ENCODE data around the gene PTPRM. TPM values are rescaled to one million over a fixed set of nuclear protein-coding genes. Genes with fewer than 3 reads are reported as not detected.

Gene PTPRM
- total and polyA plus RNA-seq, 7 donors, result 3.9 to 151 (median 62.8) TPM

DNA sequence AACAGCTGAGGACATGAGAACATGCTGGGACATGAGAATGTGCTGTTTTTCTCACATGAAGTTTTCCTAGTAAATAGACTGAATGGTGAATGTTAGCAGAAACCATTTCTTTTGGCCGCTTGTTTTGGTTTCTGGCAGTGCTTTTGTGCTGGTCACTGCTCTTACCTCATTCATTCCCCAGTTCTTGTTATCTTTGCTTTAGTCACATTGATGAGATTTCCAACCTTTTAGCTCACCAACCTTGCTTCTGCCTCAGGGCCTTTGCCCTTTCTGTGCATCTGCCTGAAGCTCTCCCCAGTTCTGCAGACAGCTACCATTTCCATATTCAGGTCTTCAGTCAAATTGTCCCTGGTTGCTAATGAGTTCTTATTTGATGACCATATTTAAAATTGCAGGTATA lies 91.6 kb downstream of the PTPRM start:
- DNase-seq, result no peak
- H3K4me3 ChIP-seq, result no peak overlapping the region

DNA sequence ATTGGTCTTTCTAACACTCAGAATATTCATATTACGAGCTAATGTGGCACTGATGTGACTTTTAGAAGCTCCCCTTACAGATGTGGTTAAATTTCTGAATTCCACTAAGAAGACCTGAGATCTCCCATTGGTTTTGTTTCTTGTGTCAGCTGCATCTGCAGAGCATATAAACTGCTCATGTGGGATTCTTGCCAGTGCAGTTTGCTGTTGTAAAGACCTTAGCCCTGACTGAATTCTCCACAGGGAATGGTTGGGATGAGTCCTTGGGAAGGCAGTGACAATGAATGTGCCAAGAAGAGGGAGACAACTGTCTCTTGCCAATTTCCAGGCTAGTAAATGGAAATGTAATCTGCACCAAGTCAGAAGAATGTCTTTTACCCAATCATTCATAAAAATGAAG lies 94.1 kb downstream of the PTPRM start:
- intact Hi-C loops (cut with DNase I), result no loop called here
- Histone ChIP-seq H3K27me3 (no peaks in the 10 kb centered on the region), H3K4me1 (peaks cover 0 to 13% (median 5%) of the 10 kb centered on the region in 4 donors), H3K36me3 (no peaks in the 10 kb centered on the region), H3K4me3 (no peak overlapping the region), H3K27ac (no peak overlapping the region), H3K9me3 (no peaks in the 10 kb centered on the region)
- TF ChIP-seq EP300 (IDR thresholded peaks at IDR 0.05) (no peak), POLR2A (IDR thresholded peaks at IDR 0.05) (no peak), POLR2AphosphoS5 (IDR thresholded peaks at IDR 0.05) (no peak)
- TF ChIP-seq, protein P1, sequence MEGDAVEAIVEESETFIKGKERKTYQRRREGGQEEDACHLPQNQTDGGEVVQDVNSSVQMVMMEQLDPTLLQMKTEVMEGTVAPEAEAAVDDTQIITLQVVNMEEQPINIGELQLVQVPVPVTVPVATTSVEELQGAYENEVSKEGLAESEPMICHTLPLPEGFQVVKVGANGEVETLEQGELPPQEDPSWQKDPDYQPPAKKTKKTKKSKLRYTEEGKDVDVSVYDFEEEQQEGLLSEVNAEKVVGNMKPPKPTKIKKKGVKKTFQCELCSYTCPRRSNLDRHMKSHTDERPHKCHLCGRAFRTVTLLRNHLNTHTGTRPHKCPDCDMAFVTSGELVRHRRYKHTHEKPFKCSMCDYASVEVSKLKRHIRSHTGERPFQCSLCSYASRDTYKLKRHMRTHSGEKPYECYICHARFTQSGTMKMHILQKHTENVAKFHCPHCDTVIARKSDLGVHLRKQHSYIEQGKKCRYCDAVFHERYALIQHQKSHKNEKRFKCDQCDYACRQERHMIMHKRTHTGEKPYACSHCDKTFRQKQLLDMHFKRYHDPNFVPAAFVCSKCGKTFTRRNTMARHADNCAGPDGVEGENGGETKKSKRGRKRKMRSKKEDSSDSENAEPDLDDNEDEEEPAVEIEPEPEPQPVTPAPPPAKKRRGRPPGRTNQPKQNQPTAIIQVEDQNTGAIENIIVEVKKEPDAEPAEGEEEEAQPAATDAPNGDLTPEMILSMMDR (IDR thresholded peaks at IDR 0.05), result no peak
- 69 to 82% methylated on average over 1 of the region's 1 CpG for WGBS, 2 donors
- no peak for DNase-seq

More for the DNA sequence above, 91.6 kb downstream of the PTPRM start:
- Histone ChIP-seq H3K27ac (no peak overlapping the region), H3K4me1 (peaks cover 0 to 13% (median 5%) of the 10 kb centered on the region in 4 donors), H3K36me3 (no peaks in the 10 kb centered on the region), H3K27me3 (no peaks in the 10 kb centered on the region), H3K9me3 (no peaks in the 10 kb centered on the region)
- WGBS, 2 donors, result 87 to 93% methylated on average over 1 of the region's 1 CpG
- TF ChIP-seq, protein P1 (IDR thresholded peaks at IDR 0.05), result no peak
- intact Hi-C loops (cut with DNase I), result no loop called here

DNA sequence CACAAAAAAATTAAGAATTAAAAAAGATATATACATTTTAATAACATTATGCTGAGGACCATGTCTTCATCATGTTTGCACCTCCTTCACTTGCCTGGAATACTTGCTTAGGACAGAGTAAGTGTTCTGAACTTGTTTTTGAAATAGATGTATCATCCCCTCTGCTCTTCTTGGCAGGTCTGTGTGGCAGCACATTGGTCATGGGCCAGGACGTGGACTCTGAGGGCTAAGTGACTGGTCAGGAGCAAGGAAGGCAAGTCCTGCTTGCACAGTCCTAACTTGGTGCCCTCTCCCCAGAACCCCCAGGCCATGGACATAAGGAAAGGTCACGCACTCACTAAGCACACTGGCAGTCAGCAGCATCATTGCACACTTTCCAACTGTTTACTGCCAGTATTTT lies 95.8 kb downstream of the PTPRM start:
- intact Hi-C loops (cut with DNase I), result no loop called here
- no peaks in the 10 kb centered on the region for H3K27me3 ChIP-seq
- no peak overlapping the region for H3K4me3 ChIP-seq
- no peaks in the 10 kb centered on the region for H3K36me3 ChIP-seq
- no peaks in the 10 kb centered on the region for H3K4me1 ChIP-seq
- 84 to 85% methylated on average over 2 of the region's 2 CpGs for WGBS, 2 donors
- no peak for DNase-seq
- no peak for TF ChIP-seq EP300 (IDR thresholded peaks at IDR 0.05)
- TF ChIP-seq, protein P1 (IDR thresholded peaks at IDR 0.05), result no peak
- TF ChIP-seq POLR2A (IDR thresholded peaks at IDR 0.05), result no peak
- TF ChIP-seq POLR2AphosphoS5 (IDR thresholded peaks at IDR 0.05), result no peak
- no peak overlapping the region for H3K27ac ChIP-seq
- H3K9me3 ChIP-seq, result no peaks in the 10 kb centered on the region

DNA sequence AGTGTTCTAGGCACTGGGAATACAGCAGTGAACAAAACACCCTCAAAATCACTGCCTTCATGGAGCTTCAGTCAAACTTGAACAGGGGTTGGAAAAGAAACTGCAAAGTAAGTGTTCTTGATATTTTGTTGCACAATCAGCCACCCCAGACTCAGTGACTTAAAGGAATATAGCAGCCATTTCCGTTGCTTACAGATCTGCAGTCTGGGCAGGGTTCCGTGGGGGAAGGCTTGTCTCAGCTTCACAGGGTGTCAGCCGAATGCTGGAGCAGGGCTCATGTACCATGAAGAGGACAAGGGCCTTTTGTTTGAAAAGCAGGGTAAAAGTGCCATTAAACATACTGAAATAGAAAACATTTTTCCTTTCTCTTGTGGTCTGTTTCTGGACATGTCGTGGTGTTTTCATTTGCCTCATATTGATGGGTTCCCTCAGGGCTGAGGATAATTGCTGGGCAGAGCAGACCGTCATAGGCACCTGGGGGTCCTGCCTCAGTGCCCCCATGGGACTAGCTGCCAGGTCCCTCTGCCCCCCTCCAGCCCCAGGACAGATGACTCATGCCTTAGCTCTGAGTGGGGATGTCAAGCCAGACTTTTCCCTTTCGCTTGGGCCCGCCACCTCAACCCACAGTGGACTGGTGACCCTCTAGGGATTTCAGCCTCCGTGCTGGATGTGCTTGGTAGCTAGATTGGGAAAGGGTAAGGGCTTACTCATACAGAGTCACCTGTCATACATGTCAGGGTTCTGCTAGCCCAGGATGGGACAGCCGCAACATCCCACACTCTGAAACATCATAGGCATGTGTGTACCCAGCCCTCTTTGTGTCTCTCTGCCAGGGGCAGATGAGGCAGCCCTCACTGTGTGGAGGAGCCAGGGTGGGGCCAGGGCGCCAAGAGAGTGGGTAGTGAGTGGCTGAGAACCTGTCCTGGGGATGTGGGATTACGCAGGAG lies 96.5 kb downstream of the PTPRM start:
- no peaks in the 10 kb centered on the region for H3K36me3 ChIP-seq
- no peak overlapping the region for H3K27ac ChIP-seq
- no peak for DNase-seq
- no peaks in the 10 kb centered on the region for H3K4me1 ChIP-seq
- intact Hi-C loops (cut with DNase I), result no loop called here
- no peak overlapping the region for H3K4me3 ChIP-seq
- WGBS, 2 donors, result 87 to 88% methylated on average over 11 of the region's 11 CpGs
- no peak for TF ChIP-seq POLR2AphosphoS5 (IDR thresholded peaks at IDR 0.05)
- no peak for TF ChIP-seq EP300 (IDR thresholded peaks at IDR 0.05)
- TF ChIP-seq POLR2A (IDR thresholded peaks at IDR 0.05), result no peak
- TF ChIP-seq, protein P1 (IDR thresholded peaks at IDR 0.05), result no peak
- H3K27me3 ChIP-seq, result no peaks in the 10 kb centered on the region
- no peaks in the 10 kb centered on the region for H3K9me3 ChIP-seq

All from sigmoid colon (tissue), 7 donors.